GM12874 (cell line): ENCODE measurements around the gene EXOSC5.

ENCODE experiments used
- TF ChIP-seq, protein P1 (sequence below): IDR thresholded peaks from 2 replicates; pipeline ENCODE4 v1.5.1; 2011; ENCODE audit warnings: low read depth, mild to moderate bottlenecking, control low read depth, low read length, moderate library complexity; ENCODE audit not compliant: insufficient read depth

EXOSC5 gene

DNA sequence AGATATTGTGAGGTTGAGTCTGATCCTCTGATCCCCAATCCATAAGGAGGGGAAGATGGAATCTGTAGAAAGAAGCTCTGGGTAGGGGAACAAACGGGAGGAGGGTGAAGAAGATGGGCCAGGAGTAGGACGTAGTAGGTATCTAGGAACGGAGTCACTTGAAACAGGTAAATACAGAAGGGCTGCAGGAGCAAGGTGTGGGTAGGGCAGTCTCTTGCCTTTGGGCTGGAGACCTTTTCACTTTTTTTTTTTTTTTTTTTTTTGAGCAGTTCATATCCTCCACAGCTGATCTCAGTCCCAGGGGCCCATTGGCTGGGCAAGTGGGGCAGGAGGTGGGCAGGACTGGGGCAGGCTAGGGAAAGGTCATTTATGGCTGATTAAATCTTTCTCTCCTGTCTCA lies 1.9 kb upstream of the EXOSC5 start:
- TF ChIP-seq, protein P1, sequence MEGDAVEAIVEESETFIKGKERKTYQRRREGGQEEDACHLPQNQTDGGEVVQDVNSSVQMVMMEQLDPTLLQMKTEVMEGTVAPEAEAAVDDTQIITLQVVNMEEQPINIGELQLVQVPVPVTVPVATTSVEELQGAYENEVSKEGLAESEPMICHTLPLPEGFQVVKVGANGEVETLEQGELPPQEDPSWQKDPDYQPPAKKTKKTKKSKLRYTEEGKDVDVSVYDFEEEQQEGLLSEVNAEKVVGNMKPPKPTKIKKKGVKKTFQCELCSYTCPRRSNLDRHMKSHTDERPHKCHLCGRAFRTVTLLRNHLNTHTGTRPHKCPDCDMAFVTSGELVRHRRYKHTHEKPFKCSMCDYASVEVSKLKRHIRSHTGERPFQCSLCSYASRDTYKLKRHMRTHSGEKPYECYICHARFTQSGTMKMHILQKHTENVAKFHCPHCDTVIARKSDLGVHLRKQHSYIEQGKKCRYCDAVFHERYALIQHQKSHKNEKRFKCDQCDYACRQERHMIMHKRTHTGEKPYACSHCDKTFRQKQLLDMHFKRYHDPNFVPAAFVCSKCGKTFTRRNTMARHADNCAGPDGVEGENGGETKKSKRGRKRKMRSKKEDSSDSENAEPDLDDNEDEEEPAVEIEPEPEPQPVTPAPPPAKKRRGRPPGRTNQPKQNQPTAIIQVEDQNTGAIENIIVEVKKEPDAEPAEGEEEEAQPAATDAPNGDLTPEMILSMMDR: no peak

GRCh38 chr19:41398598-41398997 lies 1.4 kb upstream of the EXOSC5 start:
- TF ChIP-seq, protein P1: no peak

DNA sequence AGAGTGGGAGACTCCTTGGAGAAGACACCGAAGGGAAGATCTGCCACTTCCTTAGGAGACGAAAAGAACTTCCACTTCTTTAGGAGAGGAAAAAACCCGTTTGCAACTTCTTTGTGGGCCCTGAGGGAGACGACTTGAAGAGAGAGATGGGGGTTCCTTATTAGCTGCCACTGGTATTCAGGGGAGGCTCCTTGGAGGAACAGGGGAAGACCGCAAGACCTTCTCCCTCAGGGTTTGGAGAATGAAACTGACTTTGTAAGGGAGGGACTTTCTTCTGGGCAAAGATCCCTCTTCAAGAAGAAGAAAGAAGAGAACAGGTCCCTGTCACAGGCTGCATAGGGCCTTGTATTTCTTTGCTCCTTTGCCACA lies 875 bp upstream of the EXOSC5 start:
- TF ChIP-seq, protein P1: no peak

DNA sequence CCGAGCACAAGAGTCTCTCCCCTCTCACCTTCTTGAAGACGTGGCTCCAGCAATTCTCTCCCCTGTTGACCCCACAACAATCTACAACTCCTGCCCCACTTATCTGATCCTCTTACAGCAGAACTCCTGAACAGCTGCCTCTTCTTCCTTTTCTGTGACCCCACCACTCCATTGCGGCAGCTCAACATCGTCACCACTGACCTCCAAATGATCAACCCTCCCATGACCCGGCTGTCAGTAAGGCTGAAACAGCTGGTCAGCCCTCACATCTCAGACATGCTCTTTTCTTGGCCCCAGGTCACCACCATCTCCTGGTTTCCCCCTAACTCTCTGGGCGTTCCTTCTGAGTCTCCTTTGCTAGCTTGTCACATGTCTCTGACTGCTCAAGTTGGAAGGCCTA lies 1.8 kb downstream of the EXOSC5 start:
- TF ChIP-seq, protein P1: no peak

DNA sequence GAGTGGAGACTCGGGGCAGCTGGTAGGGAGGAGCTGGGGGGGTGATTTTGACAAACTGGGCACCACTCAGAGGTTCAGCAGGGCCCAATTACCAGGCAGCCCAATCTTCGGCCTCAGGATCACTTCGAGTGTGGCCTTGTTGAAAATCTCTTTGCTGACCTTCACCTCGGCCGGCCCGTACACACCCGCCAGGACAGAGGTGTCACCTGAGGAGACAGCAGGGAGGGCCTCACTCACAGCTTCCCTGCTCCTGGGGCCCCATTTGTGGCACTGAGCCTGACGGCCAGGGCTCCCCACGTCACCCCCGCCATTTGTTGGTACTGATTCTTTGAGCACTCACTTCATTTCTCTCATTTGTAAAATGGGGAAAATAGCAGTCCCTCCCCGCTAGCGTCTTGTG lies 4.4 kb downstream of the EXOSC5 start:
- TF ChIP-seq, protein P1: no peak

DNA sequence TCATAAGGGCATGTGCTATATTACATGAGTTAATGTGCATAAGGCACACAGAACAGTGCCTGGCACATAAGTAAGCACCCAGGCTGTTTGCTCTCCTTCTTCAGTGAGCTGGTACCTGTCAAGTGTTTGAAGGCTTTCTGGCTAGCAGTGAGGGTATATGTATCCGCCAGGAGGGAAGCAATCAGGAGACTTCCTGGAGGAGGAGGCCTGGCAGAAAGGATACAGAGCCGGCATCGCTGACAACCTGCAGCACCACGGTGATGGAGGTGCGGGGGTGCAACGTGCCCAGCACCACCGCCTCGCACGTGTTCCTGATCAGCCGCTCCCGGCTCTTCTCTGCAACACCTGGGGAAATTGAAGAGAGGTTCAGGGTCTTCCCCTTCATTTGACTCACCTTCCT lies 5.5 kb downstream of the EXOSC5 start:
- TF ChIP-seq, protein P1: no peak

DNA sequence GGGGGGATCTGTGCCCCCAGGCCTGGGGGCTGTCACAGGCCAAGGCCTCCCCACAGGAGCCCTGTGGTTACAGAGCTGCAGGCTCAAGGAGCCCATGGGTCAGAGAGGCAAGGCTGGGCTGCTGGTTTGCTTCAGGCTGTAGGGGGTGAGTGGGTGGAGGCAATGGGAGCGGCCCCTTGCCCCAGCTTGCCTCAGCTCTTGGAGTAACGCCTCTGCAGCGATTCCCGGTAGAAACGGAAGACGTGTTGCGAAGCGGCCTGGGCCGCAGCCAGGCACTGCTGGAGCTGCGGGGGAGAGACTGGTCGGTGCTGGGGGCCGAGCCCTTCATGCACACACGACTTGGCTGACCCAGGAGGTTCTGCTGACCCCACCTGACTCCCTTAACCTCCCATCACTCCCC lies 10.7 kb downstream of the EXOSC5 start:
- TF ChIP-seq, protein P1: no peak

DNA sequence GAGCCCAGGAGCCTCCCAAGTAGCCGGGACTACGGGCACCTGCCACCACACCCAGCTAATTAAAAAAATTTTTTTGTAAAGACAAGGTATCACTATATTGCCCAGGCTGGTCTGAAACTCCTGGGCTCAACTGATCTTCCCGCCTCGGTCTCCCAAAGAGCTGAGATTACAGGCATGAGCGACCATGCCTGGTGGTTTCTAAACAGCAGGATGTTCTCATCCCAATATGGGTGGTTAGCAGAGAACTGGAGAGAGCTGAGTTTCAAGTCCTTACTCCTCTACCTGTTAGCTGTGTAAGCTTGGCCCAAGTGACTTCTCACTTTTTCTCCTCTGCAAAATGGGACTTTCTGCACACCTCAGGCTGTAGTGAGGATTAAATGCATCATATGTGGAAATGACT lies 12.8 kb downstream of the EXOSC5 start:
- TF ChIP-seq, protein P1: no peak
